Subcutaneous abdominal adipose tissue (tissue), 5 donors: Measurements from ENCODE around the gene CFAP61.

ENCODE experiments used
- H3K27ac ChIP-seq: one replicate; pipeline ENCODE4 v1.7.0; 2013; ENCODE audit warnings: low read depth, mild to moderate bottlenecking, inconsistent platforms, low read length, moderate library complexity
- H3K27me3 ChIP-seq, 5 donors: one replicate each; pipeline ENCODE4 v1.7.0; 2013; ENCODE audit warnings: low read length in 5 of 5, inconsistent platforms in 1 of 5; ENCODE audit not compliant: control insufficient read depth in 5 of 5, insufficient read depth in 4 of 5
- H3K36me3 ChIP-seq, 5 donors: one replicate each; pipeline ENCODE4 v1.7.0; 2013; ENCODE audit warnings: low read length in 5 of 5; ENCODE audit not compliant: control insufficient read depth in 5 of 5, insufficient read depth in 5 of 5
- H3K4me1 ChIP-seq, 5 donors: one replicate each; pipeline ENCODE4 v1.7.0; 2013; ENCODE audit warnings: low read length in 5 of 5, mild to moderate bottlenecking in 3 of 5, moderate library complexity in 1 of 5; ENCODE audit not compliant: control insufficient read depth in 5 of 5, insufficient read depth in 5 of 5
- H3K4me3 ChIP-seq, 5 donors: one replicate each; pipeline ENCODE4 v1.7.0; 2013; ENCODE audit warnings: low read length in 5 of 5, low read depth in 1 of 5
- H3K9ac ChIP-seq, 5 donors: one replicate each; pipeline ENCODE4 v1.7.0; 2013; ENCODE audit warnings: low read length in 5 of 5, mild to moderate bottlenecking in 4 of 5, moderate library complexity in 3 of 5
- H3K9me3 ChIP-seq, 5 donors: one replicate each; pipeline ENCODE4 v1.7.0; 2013; ENCODE audit warnings: low read length in 5 of 5; ENCODE audit not compliant: control insufficient read depth in 5 of 5
- donor health status: healthy.
- donor health status: healthy.
- donor health status: healthy.
- donor health status: healthy.
- donor health status: healthy.

Gene CFAP61

GRCh38 chr20:20203784-20204183 lies 151.5 kb downstream of the CFAP61 start:
- H3K36me3 ChIP-seq = no peaks in the 10 kb centered on the region
- H3K27me3 ChIP-seq = peaks cover 4 to 13% (median 10%) of the 10 kb centered on the region in 5 donors
- peaks cover 0 to 2% (median 0%) of the 10 kb centered on the region in 5 donors for H3K4me1 ChIP-seq
- H3K9me3 ChIP-seq = no peaks in the 10 kb centered on the region
- no peak overlapping the region for H3K9ac ChIP-seq
- no peak overlapping the region for H3K4me3 ChIP-seq
- H3K27ac ChIP-seq = no peak overlapping the region

GRCh38 chr20:20204256-20204655 lies 151.9 kb downstream of the CFAP61 start:
- no peaks in the 10 kb centered on the region for H3K9me3 ChIP-seq
- no peak overlapping the region for H3K9ac ChIP-seq
- H3K27ac ChIP-seq = no peak overlapping the region
- peaks cover 4 to 13% (median 10%) of the 10 kb centered on the region in 5 donors for H3K27me3 ChIP-seq
- peaks cover 0 to 2% (median 0%) of the 10 kb centered on the region in 5 donors for H3K4me1 ChIP-seq
- no peaks in the 10 kb centered on the region for H3K36me3 ChIP-seq
- no peak overlapping the region for H3K4me3 ChIP-seq

- H3K27ac ChIP-seq = no peak overlapping the region
Observed at GRCh38 chr20:20205141-20205861, 153.0 kb downstream of the CFAP61 start.

GRCh38 chr20:20205862-20206236 lies 153.5 kb downstream of the CFAP61 start:
- H3K9ac ChIP-seq = no peak overlapping the region
- H3K27ac ChIP-seq = no peak overlapping the region
- H3K4me1 ChIP-seq = peaks cover 0 to 2% (median 0%) of the 10 kb centered on the region in 5 donors
- no peaks in the 10 kb centered on the region for H3K9me3 ChIP-seq
- H3K27me3 ChIP-seq = peaks cover 0 to 8% (median 6%) of the 10 kb centered on the region in 5 donors
- no peak overlapping the region for H3K4me3 ChIP-seq
- no peaks in the 10 kb centered on the region for H3K36me3 ChIP-seq

More at GRCh38 chr20:20205141-20205861, 153.0 kb downstream of the CFAP61 start:
- no peaks in the 10 kb centered on the region for H3K36me3 ChIP-seq
- H3K4me1 ChIP-seq = peaks cover 0 to 2% (median 0%) of the 10 kb centered on the region in 5 donors
- H3K4me3 ChIP-seq = no peak overlapping the region
- H3K9me3 ChIP-seq = no peaks in the 10 kb centered on the region
- H3K27me3 ChIP-seq = peaks cover under 1 to 8% (median 6%) of the 10 kb centered on the region in 5 donors
- H3K9ac ChIP-seq = no peak overlapping the region

- H3K27me3 ChIP-seq = peaks cover 0 to 5% (median 3%) of the 10 kb centered on the region in 5 donors
- no peaks in the 10 kb centered on the region for H3K36me3 ChIP-seq
- H3K4me3 ChIP-seq = no peak overlapping the region
- H3K4me1 ChIP-seq = no peaks in the 10 kb centered on the region
- no peaks in the 10 kb centered on the region for H3K9me3 ChIP-seq
- no peak overlapping the region for H3K27ac ChIP-seq
- no peak overlapping the region for H3K9ac ChIP-seq
Observed at GRCh38 chr20:20206788-20207187, 154.5 kb downstream of the CFAP61 start.

- H3K27me3 ChIP-seq = peaks cover 0 to 5% (median 3%) of the 10 kb centered on the region in 5 donors
- H3K27ac ChIP-seq = no peak overlapping the region
- no peaks in the 10 kb centered on the region for H3K9me3 ChIP-seq
- H3K36me3 ChIP-seq = no peaks in the 10 kb centered on the region
- H3K4me3 ChIP-seq = no peak overlapping the region
- no peaks in the 10 kb centered on the region for H3K4me1 ChIP-seq
- no peak overlapping the region for H3K9ac ChIP-seq
Observed at GRCh38 chr20:20207291-20207690, 155.0 kb downstream of the CFAP61 start.

GRCh38 chr20:20207872-20208271 lies 155.5 kb downstream of the CFAP61 start:
- Histone ChIP-seq H3K27ac (no peak overlapping the region), H3K9me3 (no peaks in the 10 kb centered on the region), H3K4me1 (no peaks in the 10 kb centered on the region), H3K9ac (no peak overlapping the region), H3K27me3 (peaks cover 0 to 5% (median 3%) of the 10 kb centered on the region in 5 donors), H3K4me3 (no peak overlapping the region), H3K36me3 (no peaks in the 10 kb centered on the region)

- H3K27ac ChIP-seq = no peak overlapping the region
- H3K9me3 ChIP-seq = no peaks in the 10 kb centered on the region
- H3K4me3 ChIP-seq = no peak overlapping the region
- H3K9ac ChIP-seq = no peak overlapping the region
- H3K27me3 ChIP-seq = peaks cover 0 to 9% (median 3%) of the 10 kb centered on the region in 5 donors
- no peaks in the 10 kb centered on the region for H3K36me3 ChIP-seq
- H3K4me1 ChIP-seq = no peaks in the 10 kb centered on the region
Observed at GRCh38 chr20:20209684-20210083, 157.4 kb downstream of the CFAP61 start.

GRCh38 chr20:20210327-20210726 lies 158.0 kb downstream of the CFAP61 start:
- H3K4me3 ChIP-seq = no peak overlapping the region
- peaks cover 0 to 14% (median 3%) of the 10 kb centered on the region in 5 donors for H3K27me3 ChIP-seq
- H3K9me3 ChIP-seq = no peaks in the 10 kb centered on the region
- H3K36me3 ChIP-seq = no peaks in the 10 kb centered on the region
- H3K9ac ChIP-seq = no peak overlapping the region
- H3K27ac ChIP-seq = no peak overlapping the region
- no peaks in the 10 kb centered on the region for H3K4me1 ChIP-seq

GRCh38 chr20:20210943-20211273 lies 158.6 kb downstream of the CFAP61 start:
- no peak overlapping the region for H3K9ac ChIP-seq
- H3K36me3 ChIP-seq = no peaks in the 10 kb centered on the region
- H3K9me3 ChIP-seq = no peaks in the 10 kb centered on the region
- no peaks in the 10 kb centered on the region for H3K4me1 ChIP-seq
- peaks cover 0 to 14% (median 3%) of the 10 kb centered on the region in 5 donors for H3K27me3 ChIP-seq
- no peak overlapping the region for H3K4me3 ChIP-seq
- H3K27ac ChIP-seq = no peak overlapping the region
